SK-N-SH (cell line): ENCODE data around the gene CD200. TPM values are rescaled to one million over a fixed set of nuclear protein-coding genes. Genes with fewer than 3 reads are reported as not detected.

Source experiments
- CTCF ChIA-PET: fragments of 300-600, 350-600 bp; formaldehyde crosslinking; extraction: SDS; loops from one replicate; lab custom pipeline; 2021; lab: Yijun Ruan, JAX
- POLR2A ChIA-PET: fragments of 350-600 bp; sonication (Branson Sonifier 250); formaldehyde crosslinking; extraction: SDS; loops from one replicate; lab custom pipeline; 2020; ENCODE audit warnings: antibody characterized with exemption, inconsistent platforms; lab: Yijun Ruan, JAX
- DNase-seq: peaks from one replicate; pipeline ENCODE4 v3.0.0; 2012
- H2AFZ ChIP-seq: fragments of 200-600 bp; sonication (generic); 2 replicates; pipeline ENCODE4 v1.8.1; 2016; ENCODE audit warnings: antibody characterized with exemption, mild to moderate bottlenecking, low read depth
- H3F3A ChIP-seq: fragments of 200-600 bp; sonication (generic); replicated peaks from 2 replicates; pipeline ENCODE3; 2016; ENCODE audit warnings: antibody characterized with exemption, mild to moderate bottlenecking; ENCODE audit not compliant: insufficient read depth
- H3K27ac ChIP-seq, 2 experiments: fragments of 200-500 bp in 1 of 2; fragments of 200-600 bp in 1 of 2; sonication (Bioruptor generic) in 1 of 2; sonication (generic), shearing (Covaris generic) in 1 of 2; 2 replicates each; pipeline versions ENCODE4 v1.5.1 to v1.6.1; 2014 to 2016; ENCODE audit warnings: low read depth in 2 of 2, inconsistent platforms in 1 of 2, low read length in 1 of 2, mild to moderate bottlenecking in 1 of 2, mixed read lengths in 1 of 2
- H3K27me3 ChIP-seq: fragments of 200-600 bp; sonication (generic), shearing (Covaris generic); 2 replicates; pipeline ENCODE4 v1.6.1; 2016; ENCODE audit warnings: mixed run types; ENCODE audit not compliant: insufficient read depth
- H3K36me3 ChIP-seq, 2 experiments: fragments of 200-500 bp in 1 of 2; fragments of 200-600 bp in 1 of 2; sonication (Bioruptor generic) in 1 of 2; sonication (generic) in 1 of 2; replicated peaks in 1 of 2; 2 replicates each; pipeline versions ENCODE3 to v1.5.1; 2014 to 2016; ENCODE audit warnings: low read length in 1 of 2, mild to moderate bottlenecking in 1 of 2; ENCODE audit not compliant: insufficient read depth in 2 of 2, control insufficient read depth in 1 of 2
- H3K4me1 ChIP-seq, 2 experiments: fragments of 200-500 bp in 1 of 2; fragments of 200-600 bp in 1 of 2; sonication (Bioruptor generic) in 1 of 2; sonication (generic), shearing (Covaris generic) in 1 of 2; 2 replicates each; pipeline versions ENCODE4 v1.5.1 to v1.6.1; 2014 to 2016; ENCODE audit warnings: low read depth in 1 of 2, low read length in 1 of 2, mixed run types in 1 of 2; ENCODE audit not compliant: insufficient read depth in 2 of 2, control insufficient read depth in 1 of 2
- H3K4me2 ChIP-seq: fragments of 200-600 bp; sonication (generic), shearing (Covaris generic); 2 replicates; pipeline ENCODE4 v1.6.1; 2017; ENCODE audit warnings: mixed run types
- H3K4me3 ChIP-seq, 2 experiments: fragments of 200-500 bp in 1 of 2; fragments of 200-600 bp in 1 of 2; sonication (Bioruptor generic) in 1 of 2; sonication (generic), shearing (Covaris generic) in 1 of 2; 2 replicates each; pipeline versions ENCODE4 v1.5.1 to v1.8.1; 2014 to 2016; ENCODE audit warnings: low read depth in 2 of 2, inconsistent platforms in 1 of 2, low read length in 1 of 2, mild to moderate bottlenecking in 1 of 2, mixed read lengths in 1 of 2, moderate library complexity in 1 of 2
- H3K79me2 ChIP-seq: fragments of 200-600 bp; sonication (generic); 2 replicates; pipeline ENCODE4 v1.8.1; 2017; ENCODE audit warnings: mild to moderate bottlenecking; ENCODE audit not compliant: insufficient read depth
- H3K9ac ChIP-seq: fragments of 200-600 bp; sonication (generic); 2 replicates; pipeline ENCODE4 v1.6.1; 2017; ENCODE audit warnings: mixed run types
- H3K9me2 ChIP-seq: fragments of 200-600 bp; sonication (generic); 2 replicates; pipeline ENCODE4 v1.6.1; 2017; ENCODE audit warnings: mixed run types
- H3K9me3 ChIP-seq: fragments of 200-600 bp; sonication (generic); 2 replicates; pipeline ENCODE4 v1.6.1; 2017; ENCODE audit warnings: mixed run types, mild to moderate bottlenecking, moderate library complexity
- H4K20me1 ChIP-seq: fragments of 200-600 bp; sonication (generic); 2 replicates; pipeline ENCODE4 v1.6.1; 2017; ENCODE audit warnings: mild to moderate bottlenecking, mixed run types; ENCODE audit not compliant: insufficient read depth
- ELF1 ChIP-seq: IDR thresholded peaks from 2 replicates; pipeline ENCODE4 v1.4.0; 2012
- EP300 ChIP-seq, 2 experiments: IDR thresholded peaks; 2 replicates each; pipeline versions ENCODE4 v1.4.0 to v1.6.1; 2012; ENCODE audit warnings: borderline replicate concordance in 1 of 2, low read depth in 1 of 2, low read length in 1 of 2
- EZH2phosphoT487 ChIP-seq: fragments of 200-600 bp; sonication (generic); IDR thresholded peaks from 2 replicates; pipeline ENCODE4 v1.6.1; 2017; ENCODE audit warnings: low read depth, mixed run types, mild to moderate bottlenecking, antibody characterized with exemption, moderate library complexity, borderline replicate concordance
- FOXM1 ChIP-seq: IDR thresholded peaks from 2 replicates; pipeline ENCODE4 v1.4.0; 2012; ENCODE audit warnings: low read depth, mild to moderate bottlenecking
- JUND ChIP-seq: IDR thresholded peaks from 2 replicates; pipeline ENCODE4 v1.4.0; 2012
- MEF2A ChIP-seq: IDR thresholded peaks from 2 replicates; pipeline ENCODE4 v1.4.0; 2012; ENCODE audit warnings: low read depth, borderline replicate concordance
- NFIC ChIP-seq: IDR thresholded peaks from 2 replicates; pipeline ENCODE4 v1.4.0; 2012; ENCODE audit warnings: borderline replicate concordance
- PBX3 ChIP-seq: IDR thresholded peaks from 2 replicates; pipeline ENCODE4; 2012
- POLR2AphosphoS5 ChIP-seq: IDR thresholded peaks from 2 replicates; pipeline ENCODE4 v1.6.1; 2012; ENCODE audit warnings: low read depth, low read length
- REST ChIP-seq: IDR thresholded peaks from 2 replicates; pipeline ENCODE4 v1.6.1; 2012; ENCODE audit warnings: mild to moderate bottlenecking, low read depth, low read length, moderate library complexity
- RFX5 ChIP-seq: IDR thresholded peaks from 2 replicates; pipeline ENCODE4 v1.6.1; 2012; ENCODE audit warnings: mild to moderate bottlenecking, improper control_type of control experiment, low read length
- TEAD4 ChIP-seq: IDR thresholded peaks from 2 replicates; pipeline ENCODE4 v1.4.0; 2012; ENCODE audit warnings: mild to moderate bottlenecking, borderline replicate concordance; ENCODE audit not compliant: insufficient read depth
- USF1 ChIP-seq: IDR thresholded peaks from 2 replicates; pipeline ENCODE4 v1.4.0; 2012; ENCODE audit warnings: low read depth, borderline replicate concordance
- USF2 ChIP-seq: fragments of 150-350 bp; IDR thresholded peaks from 2 replicates; pipeline ENCODE4 v1.6.1; 2017; ENCODE audit warnings: antibody characterized with exemption, low read length, low read depth, borderline replicate concordance
- WGBS: methylation state at CpG from one replicate; pipeline ENCODE4 v1.1.6; 2017; ENCODE audit warnings: low lambda C conversion rate; 5-methylcytosine and 5-hydroxymethylcytosine counted together
- polyA plus RNA-seq, 3 experiments: library from polyadenylated mRNA; depleted of rRNA; stranded (reverse); fragments of >200 nt; gene quantifications; 2 replicates each; pipeline ENCODE4 v1.2.3, GENCODE V29; 2012
- TF ChIP-seq, protein P1 (sequence below): fragments of 200-600 bp; sonication (generic); IDR thresholded peaks from 2 replicates; pipeline ENCODE4 v1.6.1; 2017; ENCODE audit warnings: antibody characterized with exemption, mild to moderate bottlenecking, moderate library complexity

CD200 gene
- polyA plus RNA-seq, 1 of the 3 experiments (the other 2 are of a cell fraction), result 1.1 TPM

GRCh38 chr3:112351823-112352222 lies 18.9 kb downstream of the CD200 start:
- ChIA-PET CTCF (interaction anchor here (1.8 kb wide), 1 partner anchor 59 kb away, joined by 6 read pairs; no protein-coding TSS in a partner anchor), POLR2A (no interaction called here)
- H3K4me3 ChIP-seq, result no peak overlapping the region
- H3K27me3 ChIP-seq, result no peaks in the 10 kb centered on the region
- no peaks in the 10 kb centered on the region for H4K20me1 ChIP-seq
- 81% methylated on average over 2 of the region's 2 CpGs for WGBS
- H3K79me2 ChIP-seq, result no peaks in the 10 kb centered on the region
- no peaks in the 10 kb centered on the region for H3F3A ChIP-seq
- no peaks in the 10 kb centered on the region for H3K9me3 ChIP-seq
- TF ChIP-seq MEF2A (no peak), EZH2phosphoT487 (no peak), JUND (no peak), FOXM1 (no peak), REST (no peak), ELF1 (no peak)
- H3K36me3 ChIP-seq, result peaks cover 0 to 2% of the 10 kb centered on the region in 2 experiments
- no peaks in the 10 kb centered on the region for H3K4me1 ChIP-seq
- no peak for DNase-seq
- H3K9me2 ChIP-seq, result no peaks in the 10 kb centered on the region
- no peak overlapping the region for H3K9ac ChIP-seq
- H2AFZ ChIP-seq, result no peak overlapping the region
- H3K4me2 ChIP-seq, result no peak overlapping the region
- H3K27ac ChIP-seq, result no peak overlapping the region

DNA sequence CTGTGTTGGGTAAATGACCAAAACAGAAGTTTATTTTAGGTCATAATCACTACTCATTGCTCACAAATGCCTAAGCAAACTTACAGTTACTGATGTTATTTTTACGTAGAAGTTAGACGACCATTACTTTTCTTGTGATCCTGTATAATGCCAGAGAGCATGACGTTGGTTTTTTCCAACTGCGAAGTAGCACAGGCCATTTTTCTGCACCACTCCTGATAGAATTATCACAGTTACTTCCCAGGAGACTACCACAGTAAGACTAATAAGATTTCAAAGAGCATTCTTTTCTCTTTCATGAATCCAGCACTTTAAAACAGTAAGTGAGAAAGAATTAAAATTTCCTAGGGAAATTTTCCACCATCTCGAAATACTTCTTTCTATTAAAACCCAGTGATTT lies 19.8 kb downstream of the CD200 start:
- no peak for DNase-seq
- Histone ChIP-seq H3K9me3 (no peaks in the 10 kb centered on the region), H4K20me1 (no peaks in the 10 kb centered on the region), H3K36me3 (peaks cover 0 to 2% of the 10 kb centered on the region in 2 experiments), H3K4me3 (no peak overlapping the region), H3K27ac (no peak overlapping the region), H3K4me1 (no peaks in the 10 kb centered on the region), H3K9ac (no peak overlapping the region), H3K4me2 (no peak overlapping the region), H3F3A (no peaks in the 10 kb centered on the region), H2AFZ (no peak overlapping the region), H3K9me2 (no peaks in the 10 kb centered on the region), H3K27me3 (no peaks in the 10 kb centered on the region), H3K79me2 (no peaks in the 10 kb centered on the region)
- TF ChIP-seq TEAD4 (no peak), PBX3 (no peak), USF2 (no peak), NFIC (no peak), POLR2AphosphoS5 (no peak), USF1 (no peak), EP300 (IDR thresholded peaks at IDR 0.05; ENCODE audit: borderline replicate concordance in 1 of 2, low read depth in 1 of 2, low read length in 1 of 2) (no peak), RFX5 (no peak)
- TF ChIP-seq, protein P1, sequence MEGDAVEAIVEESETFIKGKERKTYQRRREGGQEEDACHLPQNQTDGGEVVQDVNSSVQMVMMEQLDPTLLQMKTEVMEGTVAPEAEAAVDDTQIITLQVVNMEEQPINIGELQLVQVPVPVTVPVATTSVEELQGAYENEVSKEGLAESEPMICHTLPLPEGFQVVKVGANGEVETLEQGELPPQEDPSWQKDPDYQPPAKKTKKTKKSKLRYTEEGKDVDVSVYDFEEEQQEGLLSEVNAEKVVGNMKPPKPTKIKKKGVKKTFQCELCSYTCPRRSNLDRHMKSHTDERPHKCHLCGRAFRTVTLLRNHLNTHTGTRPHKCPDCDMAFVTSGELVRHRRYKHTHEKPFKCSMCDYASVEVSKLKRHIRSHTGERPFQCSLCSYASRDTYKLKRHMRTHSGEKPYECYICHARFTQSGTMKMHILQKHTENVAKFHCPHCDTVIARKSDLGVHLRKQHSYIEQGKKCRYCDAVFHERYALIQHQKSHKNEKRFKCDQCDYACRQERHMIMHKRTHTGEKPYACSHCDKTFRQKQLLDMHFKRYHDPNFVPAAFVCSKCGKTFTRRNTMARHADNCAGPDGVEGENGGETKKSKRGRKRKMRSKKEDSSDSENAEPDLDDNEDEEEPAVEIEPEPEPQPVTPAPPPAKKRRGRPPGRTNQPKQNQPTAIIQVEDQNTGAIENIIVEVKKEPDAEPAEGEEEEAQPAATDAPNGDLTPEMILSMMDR, result no peak
- CTCF ChIA-PET, result interaction anchor here (0.7 kb wide), 1 partner anchor 764 kb away, joined by 3 read pairs; no protein-coding TSS in a partner anchor
- 65% methylated on average over 5 of the region's 5 CpGs for WGBS
- POLR2A ChIA-PET, result no interaction called here
